ENCODE data around the gene LRRC26.
"Not testable (repeated sequence)": the region's sequence is repeated elsewhere in the genome, so short reads cannot be mapped to it uniquely, and the experiment has no call there.

LRRC26 gene

DNA sequence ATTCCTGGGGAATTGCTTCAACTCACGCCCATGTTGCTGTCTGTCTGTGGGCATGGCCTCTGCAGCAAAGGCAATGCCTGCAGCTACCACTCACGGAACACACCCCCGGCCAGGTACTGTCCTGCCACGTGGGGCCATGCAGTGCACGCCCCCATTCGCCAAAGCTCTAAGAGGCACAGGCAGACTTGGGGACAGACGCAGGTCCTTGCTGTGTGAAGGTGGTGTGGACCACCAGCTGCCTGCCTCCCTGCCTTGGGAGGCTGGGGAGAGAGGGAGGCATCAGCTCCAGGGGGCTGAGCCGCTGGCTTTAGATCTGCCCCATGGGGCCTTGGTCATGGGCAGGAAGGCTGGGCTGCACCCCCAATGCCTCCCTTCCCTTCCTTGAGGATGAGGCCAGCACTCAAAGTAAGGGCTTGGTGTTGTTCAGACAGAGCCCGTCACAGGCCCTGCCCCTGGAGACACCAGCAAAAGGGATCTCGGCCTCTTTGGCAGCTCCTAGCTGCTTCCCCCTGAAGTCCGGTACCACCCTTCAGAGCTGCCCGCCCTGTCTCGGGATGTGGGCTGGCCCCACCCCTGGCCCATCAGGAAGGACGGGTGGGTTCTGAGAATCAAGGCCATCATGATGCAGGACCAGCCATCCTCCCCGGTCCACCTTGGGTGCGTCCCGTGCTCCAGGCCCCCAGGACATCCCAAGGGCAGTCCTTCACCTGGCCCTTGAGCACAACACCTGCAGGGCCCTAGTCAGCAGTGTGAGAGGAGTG is 28.6 kb downstream of the LRRC26 start:
- Histone ChIP-seq H3K4me3 (no peak overlapping the region), H3K9me3 (ENCODE audit: low read depth, low read length) (no peaks in the 10 kb centered on the region), H3K36me3 (ENCODE audit: insufficient read depth, low read length) (no peaks in the 10 kb centered on the region), H3K27ac (no peak overlapping the region), H3K9ac (ENCODE audit: insufficient read length) (no peak overlapping the region)
- TF ChIP-seq POLR2AphosphoS5 (IDR thresholded peaks at IDR 0.05; ENCODE audit: borderline replicate concordance, low read depth, low read length), result no peak
- no peak for TF ChIP-seq FOXP2 (optimal IDR thresholded peaks at IDR 0.05; ENCODE audit: control extremely low read depth, extremely low read length, insufficient read depth)
- TF ChIP-seq EZH2 (IDR thresholded peaks at IDR 0.05), result no peak
- no peak for DNase-seq (ENCODE audit: low read depth, low spot score)

DNA sequence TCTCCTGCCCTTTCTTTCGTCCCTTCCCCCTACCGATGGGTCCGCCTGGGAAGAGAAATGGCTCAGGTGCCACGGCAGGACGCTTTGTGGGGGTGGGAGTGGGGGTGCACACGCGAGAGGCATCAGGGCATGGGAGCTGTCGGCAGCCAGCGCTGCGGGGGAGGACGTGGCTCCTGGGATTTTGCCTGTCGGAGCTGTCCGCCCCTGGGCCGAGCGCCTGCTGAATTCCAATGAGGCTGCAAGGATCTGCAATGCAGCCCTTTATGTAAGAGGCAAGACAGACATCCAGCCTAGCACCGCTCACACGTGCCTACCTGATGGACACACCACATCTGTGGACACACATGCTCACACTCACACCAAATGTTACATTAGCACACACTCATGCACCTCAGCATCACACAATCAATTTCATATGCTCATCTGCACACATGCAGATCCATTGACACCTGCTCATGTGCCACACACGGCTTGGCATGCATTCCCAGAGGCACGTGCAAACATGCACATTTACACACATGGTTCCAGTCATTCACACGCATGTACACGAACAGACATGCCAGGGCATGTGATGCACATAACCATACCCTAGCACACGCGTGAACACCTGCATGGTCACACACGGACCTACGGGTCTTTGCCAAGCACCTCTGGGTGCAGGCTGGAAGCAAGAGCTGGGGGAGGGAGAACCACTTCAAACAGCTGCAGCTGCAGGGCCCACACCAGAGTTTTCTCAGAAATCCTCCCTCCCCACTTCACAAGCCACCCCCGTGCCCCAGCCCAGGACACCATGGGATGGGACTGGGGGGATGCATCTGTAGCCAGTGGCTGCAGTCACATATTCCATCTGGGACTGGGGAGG is 29.5 kb downstream of the LRRC26 start:
- no peaks in the 10 kb centered on the region for H3K36me3 ChIP-seq (ENCODE audit: insufficient read depth, low read length)
- H3K9ac ChIP-seq (ENCODE audit: insufficient read length), result no peak overlapping the region
- TF ChIP-seq FOXP2 (optimal IDR thresholded peaks at IDR 0.05; ENCODE audit: control extremely low read depth, extremely low read length, insufficient read depth) (no peak), POLR2AphosphoS5 (IDR thresholded peaks at IDR 0.05; ENCODE audit: borderline replicate concordance, low read depth, low read length) (no peak), EZH2 (IDR thresholded peaks at IDR 0.05) (no peak)
- H3K9me3 ChIP-seq (ENCODE audit: low read depth, low read length), result no peaks in the 10 kb centered on the region
- no peak overlapping the region for H3K4me3 ChIP-seq
- no peak for DNase-seq (ENCODE audit: low read depth, low spot score)
- no peak overlapping the region for H3K27ac ChIP-seq

DNA sequence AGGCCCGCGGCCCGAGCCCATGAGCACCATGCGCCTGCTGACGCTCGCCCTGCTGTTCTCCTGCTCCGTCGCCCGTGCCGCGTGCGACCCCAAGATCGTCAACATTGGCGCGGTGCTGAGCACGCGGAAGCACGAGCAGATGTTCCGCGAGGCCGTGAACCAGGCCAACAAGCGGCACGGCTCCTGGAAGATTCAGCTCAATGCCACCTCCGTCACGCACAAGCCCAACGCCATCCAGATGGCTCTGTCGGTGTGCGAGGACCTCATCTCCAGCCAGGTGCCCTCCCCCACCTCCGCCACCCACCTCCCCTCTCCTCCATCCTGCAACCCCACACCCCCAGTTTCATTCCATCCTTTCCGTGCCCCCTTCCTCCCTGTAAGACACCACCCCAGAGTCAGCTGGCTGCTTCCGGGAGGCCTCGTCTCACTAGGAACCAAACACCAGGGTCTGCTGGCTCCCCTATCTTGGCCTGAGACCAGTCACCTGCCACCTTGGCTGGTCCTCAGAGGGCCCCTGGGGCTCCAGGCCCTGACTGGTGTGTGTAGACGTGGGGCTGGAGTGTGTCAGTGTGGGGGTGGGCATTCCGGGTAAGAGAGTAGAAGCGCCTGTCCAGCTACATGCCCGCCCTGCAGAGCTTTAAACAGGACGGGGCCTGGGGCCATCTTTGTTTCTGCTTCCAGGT is 30.2 kb downstream of the LRRC26 start:
- Histone ChIP-seq H3K4me3 (no peak overlapping the region), H3K36me3 (ENCODE audit: insufficient read depth, low read length) (no peaks in the 10 kb centered on the region), H3K9me3 (ENCODE audit: low read depth, low read length) (no peaks in the 10 kb centered on the region), H3K9ac (ENCODE audit: insufficient read length) (no peak overlapping the region), H3K27ac (no peak overlapping the region)
- DNase-seq (ENCODE audit: low read depth, low spot score), result no peak
- TF ChIP-seq POLR2AphosphoS5 (IDR thresholded peaks at IDR 0.05; ENCODE audit: borderline replicate concordance, low read depth, low read length), result no peak

DNA sequence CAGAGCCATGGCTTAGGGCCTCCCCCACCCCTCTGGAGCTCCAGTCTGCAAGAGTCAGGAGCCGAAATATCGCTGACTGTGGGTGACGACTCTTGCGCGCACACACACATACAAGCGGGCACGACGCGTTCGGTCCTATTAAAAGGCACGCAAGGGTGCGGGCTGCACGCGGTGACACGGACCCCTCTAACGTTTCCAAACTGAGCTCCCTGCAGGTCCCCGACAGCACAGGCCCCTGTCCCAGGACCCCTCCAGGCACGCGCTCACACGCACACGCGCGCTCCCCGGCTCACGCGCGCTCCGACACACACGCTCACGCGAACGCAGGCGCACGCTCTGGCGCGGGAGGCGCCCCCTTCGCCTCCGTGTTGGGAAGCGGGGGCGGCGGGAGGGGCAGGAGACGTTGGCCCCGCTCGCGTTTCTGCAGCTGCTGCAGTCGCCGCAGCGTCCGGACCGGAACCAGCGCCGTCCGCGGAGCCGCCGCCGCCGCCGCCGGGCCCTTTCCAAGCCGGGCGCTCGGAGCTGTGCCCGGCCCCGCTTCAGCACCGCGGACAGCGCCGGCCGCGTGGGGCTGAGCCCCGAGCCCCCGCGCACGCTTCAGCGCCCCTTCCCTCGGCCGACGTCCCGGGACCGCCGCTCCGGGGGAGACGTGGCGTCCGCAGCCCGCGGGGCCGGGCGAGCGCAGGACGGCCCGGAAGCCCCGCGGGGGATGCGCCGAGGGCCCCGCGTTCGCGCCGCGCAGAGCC is 31.0 kb downstream of the LRRC26 start, which contains the start of gene GRIN1:
TSS of gene GRIN1 (plus strand) at position 433 of the 746 bp plus-strand sequence. CDS start 333 bp downstream, outside the sequence.
- Histone ChIP-seq H3K9ac (ENCODE audit: insufficient read length) (no peak within 1 kb of the TSS), H3K27ac (no peak within 1 kb of the TSS), H3K4me3 (no peak within 1 kb of the TSS), H3K9me3 (ENCODE audit: low read depth, low read length) (no peaks in the 10 kb centered on the region), H3K36me3 (ENCODE audit: insufficient read depth, low read length) (no peaks in the 10 kb centered on the region)
- no peak for DNase-seq (ENCODE audit: low read depth, low spot score)
- TF ChIP-seq EZH2 (IDR thresholded peaks at IDR 0.05), result no peak
- TF ChIP-seq FOXP2 (optimal IDR thresholded peaks at IDR 0.05; ENCODE audit: control extremely low read depth, extremely low read length, insufficient read depth), result no peak
- TF ChIP-seq POLR2AphosphoS5 (IDR thresholded peaks at IDR 0.05; ENCODE audit: borderline replicate concordance, low read depth, low read length), result no peak

DNA sequence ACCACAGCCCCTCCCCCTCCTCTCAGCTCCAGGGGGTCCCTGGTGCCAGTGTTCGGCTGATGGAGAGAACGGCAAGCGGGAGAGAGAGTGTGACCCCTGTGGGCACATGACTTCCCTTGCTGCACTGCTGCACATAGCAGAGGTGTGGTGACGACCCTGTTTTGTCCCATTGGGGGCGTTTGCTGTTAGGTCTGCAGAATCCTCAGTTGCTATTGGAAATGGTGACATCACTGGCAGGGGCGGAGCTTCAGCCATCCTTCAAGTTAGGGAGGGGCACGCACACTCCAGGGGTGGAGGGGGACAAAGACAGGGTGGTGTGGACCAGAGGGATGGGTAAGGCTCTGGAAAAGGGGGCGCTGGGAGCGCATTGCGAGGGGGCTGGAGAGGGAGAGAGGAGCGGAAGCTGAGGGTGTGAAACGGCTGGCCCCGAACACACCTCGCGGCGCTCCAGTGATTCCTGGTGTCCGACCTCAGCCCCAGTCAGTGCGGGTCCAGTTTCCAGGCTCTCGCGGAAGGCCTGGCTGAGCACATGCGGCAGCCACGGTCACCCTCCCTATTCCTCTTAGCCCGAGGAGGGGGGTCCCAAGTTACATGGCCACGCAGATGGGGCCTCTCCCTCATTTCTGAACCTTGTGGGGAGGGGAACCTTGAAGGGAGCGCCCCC is 31.7 kb downstream of the LRRC26 start:
- TF ChIP-seq FOXP2 (optimal IDR thresholded peaks at IDR 0.05; ENCODE audit: control extremely low read depth, extremely low read length, insufficient read depth) (no peak), EZH2 (IDR thresholded peaks at IDR 0.05) (no peak), POLR2AphosphoS5 (IDR thresholded peaks at IDR 0.05; ENCODE audit: borderline replicate concordance, low read depth, low read length) (no peak)
- Histone ChIP-seq H3K27ac (no peak overlapping the region), H3K9me3 (ENCODE audit: low read depth, low read length) (no peaks in the 10 kb centered on the region), H3K36me3 (ENCODE audit: insufficient read depth, low read length) (no peaks in the 10 kb centered on the region), H3K9ac (ENCODE audit: insufficient read length) (no peak overlapping the region), H3K4me3 (no peak overlapping the region)
- no peak for DNase-seq (ENCODE audit: low read depth, low spot score)

DNA sequence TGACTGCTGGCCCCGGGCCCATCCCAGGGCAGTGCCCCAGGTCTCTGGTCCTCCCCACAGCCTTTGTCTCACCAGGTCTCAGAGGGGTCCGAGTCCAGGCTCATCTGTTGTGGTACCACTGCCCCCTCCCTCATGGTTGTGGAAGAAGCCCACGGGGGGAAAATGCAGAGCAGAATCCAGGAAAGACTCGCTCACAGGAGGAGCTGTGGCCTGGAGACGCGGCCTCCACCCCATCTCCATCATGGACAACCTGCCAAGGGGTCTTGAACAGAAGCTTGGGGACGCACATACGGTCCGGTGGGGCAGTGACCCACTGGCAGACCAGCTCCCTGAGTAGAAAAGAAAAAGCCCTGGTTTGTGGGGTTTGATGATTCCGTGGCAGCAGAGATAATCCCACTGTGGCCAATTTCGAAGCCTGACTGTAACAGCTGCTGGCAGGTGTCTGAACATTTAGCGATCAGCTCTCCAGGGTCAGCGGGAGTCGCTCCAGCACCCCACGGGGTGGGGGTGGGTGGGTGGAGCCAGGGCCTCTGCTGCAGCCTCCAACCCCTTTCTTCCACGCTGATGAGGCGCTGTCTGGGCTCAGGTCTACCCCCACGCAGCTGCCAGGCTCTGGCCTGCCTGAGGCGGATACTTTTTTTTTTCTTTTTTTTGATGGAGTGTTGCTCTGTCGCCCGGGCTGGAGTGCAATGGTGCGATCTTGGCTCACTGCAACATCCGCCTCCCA is 32.8 kb downstream of the LRRC26 start:
- no peak overlapping the region for H3K4me3 ChIP-seq
- no peak for TF ChIP-seq FOXP2 (optimal IDR thresholded peaks at IDR 0.05; ENCODE audit: control extremely low read depth, extremely low read length, insufficient read depth)
- TF ChIP-seq POLR2AphosphoS5 (IDR thresholded peaks at IDR 0.05; ENCODE audit: borderline replicate concordance, low read depth, low read length), result no peak
- TF ChIP-seq EZH2 (IDR thresholded peaks at IDR 0.05), result no peak
- H3K9me3 ChIP-seq (ENCODE audit: low read depth, low read length), result no peaks in the 10 kb centered on the region
- no peaks in the 10 kb centered on the region for H3K36me3 ChIP-seq (ENCODE audit: insufficient read depth, low read length)
- no peak for DNase-seq (ENCODE audit: low read depth, low spot score)
- no peak overlapping the region for H3K27ac ChIP-seq
- H3K9ac ChIP-seq (ENCODE audit: insufficient read length), result no peak overlapping the region

DNA sequence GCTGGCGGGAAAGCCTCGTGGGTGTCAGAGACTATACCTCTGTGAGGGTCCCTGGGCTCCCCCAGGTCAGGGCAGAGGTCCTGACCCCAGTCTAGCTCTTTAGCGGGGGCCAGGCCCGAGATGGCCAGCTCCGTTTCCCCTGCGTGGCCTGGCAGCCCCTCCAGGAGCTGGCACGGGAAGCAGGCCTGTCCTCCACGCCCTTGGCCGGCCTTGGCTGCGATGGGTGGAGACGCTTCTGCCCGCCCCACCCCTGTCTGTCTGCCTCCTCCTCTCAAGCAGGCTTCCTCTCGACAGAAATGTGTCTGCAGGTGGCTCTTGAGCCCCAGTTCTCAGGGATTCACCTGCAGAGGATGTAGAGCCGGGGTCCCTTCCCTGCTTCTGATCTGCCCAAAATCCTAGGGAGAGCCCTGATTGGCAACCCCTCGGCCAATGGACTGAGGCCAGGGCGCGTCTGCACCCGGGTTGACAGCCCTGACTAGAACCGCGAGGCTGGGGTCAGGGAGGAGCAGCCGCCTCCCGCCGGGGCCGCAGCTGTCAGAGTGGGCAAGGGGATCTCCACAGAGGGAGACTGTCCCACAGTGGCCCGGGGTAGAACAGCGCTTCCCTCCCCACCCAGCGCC is 33.5 kb downstream of the LRRC26 start:
- Histone ChIP-seq H3K9me3 (ENCODE audit: low read depth, low read length) (no peaks in the 10 kb centered on the region), H3K36me3 (ENCODE audit: insufficient read depth, low read length) (no peaks in the 10 kb centered on the region), H3K9ac (ENCODE audit: insufficient read length) (no peak overlapping the region), H3K4me3 (no peak overlapping the region), H3K27ac (no peak overlapping the region)
- no peak for TF ChIP-seq POLR2AphosphoS5 (IDR thresholded peaks at IDR 0.05; ENCODE audit: borderline replicate concordance, low read depth, low read length)
- TF ChIP-seq EZH2 (IDR thresholded peaks at IDR 0.05), result no peak
- no peak for TF ChIP-seq FOXP2 (optimal IDR thresholded peaks at IDR 0.05; ENCODE audit: control extremely low read depth, extremely low read length, insufficient read depth)
- no peak for DNase-seq (ENCODE audit: low read depth, low spot score)

DNA sequence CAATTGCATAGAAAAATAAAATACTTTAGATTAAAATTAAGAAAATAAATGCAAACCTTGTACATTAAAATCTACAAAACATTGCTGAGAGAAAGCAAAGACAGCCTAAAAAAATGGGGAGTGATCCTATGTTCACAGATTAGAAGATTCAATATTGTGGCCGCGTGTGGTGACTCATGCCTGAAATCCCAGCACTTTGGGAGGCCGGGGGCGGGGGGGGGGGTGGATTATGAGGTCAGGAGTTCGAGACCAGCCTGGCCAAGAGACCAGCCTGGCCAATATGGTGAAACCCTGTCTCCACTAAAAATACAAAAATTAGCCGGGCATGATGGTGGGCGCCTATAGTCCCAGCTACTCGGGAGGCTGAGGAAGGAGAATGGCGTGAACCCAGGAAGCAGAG is 34.7 kb downstream of the LRRC26 start:
- H3K27ac ChIP-seq; DNase-seq (ENCODE audit: low read depth, low spot score); H3K36me3 ChIP-seq (ENCODE audit: insufficient read depth, low read length); H3K4me3 ChIP-seq; H3K9me3 ChIP-seq (ENCODE audit: low read depth, low read length); H3K9ac ChIP-seq (ENCODE audit: insufficient read length): not testable (repeated sequence)

Data from SK-N-MC (cell line).